A549 (cell line): ENCODE data around the gene PHTF2.

Source experiments
- CBX8 ChIP-seq: fragments of 200-600 bp; sonication (generic); IDR thresholded peaks from 2 replicates; pipeline ENCODE4 v1.6.1; 2016
- CTCF ChIP-seq: fragments of >200 bp; sonication (Bioruptor Twin); formaldehyde crosslinking; IDR thresholded peaks from 3 replicates; pipeline ENCODE4 v1.5.1; 2016
- ELK1 ChIP-seq: fragments of 150-350 bp; IDR thresholded peaks from 2 replicates; pipeline ENCODE4 v1.6.1; 2014; ENCODE audit warnings: low read depth, mild to moderate bottlenecking, low read length
- EP300 ChIP-seq, 2 experiments: fragments of >200 bp; sonication (Bioruptor Twin); formaldehyde crosslinking; IDR thresholded peaks; 2 replicates in 1 of 2; 3 replicates in 1 of 2; pipeline ENCODE4 v1.6.1; 2016 to 2017
- MAFK ChIP-seq: fragments of 450-650 bp; IDR thresholded peaks from 2 replicates; pipeline ENCODE4 v1.6.1; 2014; ENCODE audit not compliant: partially characterized antibody
- MAX ChIP-seq: IDR thresholded peaks from 2 replicates; pipeline ENCODE4 v1.6.1; 2012
- MYC ChIP-seq: IDR thresholded peaks from 2 replicates; pipeline ENCODE4 v1.6.1; 2012; ENCODE audit warnings: mild to moderate bottlenecking, inconsistent platforms, low read length, improper control_type of control experiment, borderline replicate concordance
- POLR2A ChIP-seq: IDR thresholded peaks from 2 replicates; pipeline ENCODE4 v1.6.1; 2012; ENCODE audit warnings: mild to moderate bottlenecking, low read length
- SMC3 ChIP-seq: fragments of >200 bp; sonication (Bioruptor Twin); formaldehyde crosslinking; IDR thresholded peaks from 3 replicates; pipeline ENCODE4 v1.6.1; 2018; ENCODE audit warnings: inconsistent platforms
- USF2 ChIP-seq: fragments of 450-650 bp; IDR thresholded peaks from 2 replicates; pipeline ENCODE4 v1.6.1; 2014; ENCODE audit warnings: antibody characterized with exemption

- TF ChIP-seq USF2 (no peak), MAX (no peak), CTCF (no peak), MAFK (no peak), MYC (no peak), EP300 (IDR thresholded peaks at IDR 0.05) (no peak), SMC3 (no peak), ELK1 (no peak), CBX8 (no peak), POLR2A (no peak)
These were observed 32.4 kb upstream of the PHTF2 start for GRCh38 chr7:77765906-77766800.
